ENCODE data around the gene OR13F1.
"Not testable (repeated sequence)": the region's sequence is repeated elsewhere in the genome, so short reads cannot be mapped to it uniquely, and the experiment has no call there.

Gene OR13F1

DNA sequence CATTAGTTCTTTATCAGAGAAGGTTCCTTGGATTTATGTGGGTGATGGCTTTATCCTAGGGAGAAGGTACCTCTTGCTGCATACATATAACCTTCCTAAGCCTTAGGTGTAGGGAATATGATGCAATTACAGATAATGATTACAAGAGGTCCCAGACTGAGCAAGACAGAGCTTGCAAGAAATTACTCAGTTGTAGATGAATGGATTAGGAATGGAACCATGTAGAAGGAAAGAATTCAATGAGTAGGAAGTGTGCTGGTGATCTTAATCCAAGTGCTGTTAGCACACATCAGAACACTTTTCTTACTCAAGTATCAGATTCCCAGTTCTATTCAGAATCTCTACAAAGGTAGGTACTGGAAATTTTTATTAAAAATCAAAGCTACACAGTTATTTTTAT lies 2.5 kb downstream of the OR13F1 start:
- no peaks in the 10 kb centered on the region for H3K9me3 ChIP-seq (ENCODE audit: insufficient read depth, low read length)
- no peak overlapping the region for H3K9ac ChIP-seq (ENCODE audit: low read length)
- H3K4me1 ChIP-seq (ENCODE audit: low read length): no peaks in the 10 kb centered on the region
- no peak for TF ChIP-seq CTCF (IDR thresholded peaks at IDR 0.05; ENCODE audit: low read depth, low read length)
- TF ChIP-seq EZH2phosphoT487 (IDR thresholded peaks at IDR 0.05; ENCODE audit: low read depth): no peak
- no peak overlapping the region for H3K4me2 ChIP-seq (ENCODE audit: low read length)
- no peak overlapping the region for H3K4me3 ChIP-seq (ENCODE audit: low read length)
- H4K20me1 ChIP-seq (ENCODE audit: insufficient read depth, low read length): no peaks in the 10 kb centered on the region
- H3K36me3 ChIP-seq (replicated peaks; ENCODE audit: low read depth, low read length): no peaks in the 10 kb centered on the region
- H3K79me2 ChIP-seq (ENCODE audit: low read length): no peaks in the 10 kb centered on the region
- H2AFZ ChIP-seq (ENCODE audit: low read depth, low read length): no peak overlapping the region
- H3K27me3 ChIP-seq (ENCODE audit: low read depth, low read length): no peaks in the 10 kb centered on the region
- H3K27ac ChIP-seq (ENCODE audit: low read length): no peak overlapping the region

- H3K27ac ChIP-seq (ENCODE audit: low read length): no peak overlapping the region
- H3K36me3 ChIP-seq (replicated peaks; ENCODE audit: low read depth, low read length): no peaks in the 10 kb centered on the region
- H3K27me3 ChIP-seq (ENCODE audit: low read depth, low read length): no peaks in the 10 kb centered on the region
- no peaks in the 10 kb centered on the region for H3K79me2 ChIP-seq (ENCODE audit: low read length)
- H3K4me1 ChIP-seq (ENCODE audit: low read length): no peaks in the 10 kb centered on the region
- H3K9ac ChIP-seq (ENCODE audit: low read length): no peak overlapping the region
- H2AFZ ChIP-seq (ENCODE audit: low read depth, low read length): no peak overlapping the region
- H3K4me3 ChIP-seq (ENCODE audit: low read length): no peak overlapping the region
- no peaks in the 10 kb centered on the region for H3K9me3 ChIP-seq (ENCODE audit: insufficient read depth, low read length)
- H3K4me2 ChIP-seq (ENCODE audit: low read length): no peak overlapping the region
- H4K20me1 ChIP-seq (ENCODE audit: insufficient read depth, low read length): no peaks in the 10 kb centered on the region
- no peak for TF ChIP-seq CTCF (IDR thresholded peaks at IDR 0.05; ENCODE audit: low read depth, low read length)
- TF ChIP-seq EZH2phosphoT487 (IDR thresholded peaks at IDR 0.05; ENCODE audit: low read depth): no peak
These were observed 10.8 kb downstream of the OR13F1 start for GRCh38 chr9:104514901-104515300.

DNA sequence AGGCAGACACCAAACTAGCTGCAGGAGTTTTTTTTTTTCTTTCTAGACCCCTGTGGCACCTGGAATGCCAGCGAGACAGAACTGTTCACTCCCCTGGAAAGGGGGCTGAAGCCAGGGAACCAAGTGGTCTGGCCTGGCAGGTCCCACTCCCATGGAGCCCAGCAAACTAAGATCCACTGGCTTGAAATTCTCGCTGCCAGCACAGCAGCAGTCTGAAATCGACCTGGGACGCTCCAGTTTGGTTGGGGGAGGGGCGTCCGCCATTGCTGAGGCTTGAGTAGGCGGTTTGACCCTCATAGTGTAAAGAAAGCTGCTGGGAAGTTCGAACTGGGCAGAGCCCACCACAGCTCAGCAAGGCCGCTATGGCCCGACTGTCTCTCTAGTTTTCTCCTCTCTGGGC lies 16.2 kb downstream of the OR13F1 start:
- H2AFZ ChIP-seq (ENCODE audit: low read depth, low read length); H3K9ac ChIP-seq (ENCODE audit: low read length); H3K4me3 ChIP-seq (ENCODE audit: low read length); H3K9me3 ChIP-seq (ENCODE audit: insufficient read depth, low read length); H3K4me1 ChIP-seq (ENCODE audit: low read length); H3K27me3 ChIP-seq (ENCODE audit: low read depth, low read length); H3K79me2 ChIP-seq (ENCODE audit: low read length); H3K4me2 ChIP-seq (ENCODE audit: low read length); H4K20me1 ChIP-seq (ENCODE audit: insufficient read depth, low read length); H3K27ac ChIP-seq (ENCODE audit: low read length); H3K36me3 ChIP-seq (replicated peaks; ENCODE audit: low read depth, low read length): not testable (repeated sequence)

DNA sequence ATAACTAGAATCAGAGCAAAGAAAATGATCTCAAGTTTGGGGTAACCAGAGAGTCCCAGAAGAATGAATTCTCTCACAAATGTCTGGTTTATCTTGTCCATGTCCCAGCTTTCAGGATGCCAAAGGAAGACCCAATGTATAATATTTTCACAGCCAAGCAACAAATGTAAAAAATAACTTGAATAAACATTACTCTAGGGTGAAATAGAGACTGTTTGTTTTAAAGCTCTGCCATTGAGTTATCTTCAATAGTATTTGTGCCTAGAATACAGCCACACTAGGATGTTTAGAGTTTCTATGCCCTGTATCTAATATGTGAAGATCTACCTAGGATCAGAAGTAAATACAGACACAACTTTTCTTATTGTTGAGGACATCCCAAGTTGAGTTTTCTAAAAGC lies 23.0 kb downstream of the OR13F1 start, which contains the start of gene OR13C4:
Gene OR13C4, minus strand, starts transcription at position 101 of the 400 bp plus-strand sequence. Its CDS starts 0 bp downstream, at position 101.
- Histone ChIP-seq H3K4me1 (ENCODE audit: low read length) (no peaks in the 10 kb centered on the region), H3K9me3 (ENCODE audit: insufficient read depth, low read length) (no peaks in the 10 kb centered on the region), H3K27me3 (ENCODE audit: low read depth, low read length) (no peaks in the 10 kb centered on the region), H3K4me2 (ENCODE audit: low read length) (no peak within 1 kb of the TSS), H2AFZ (ENCODE audit: low read depth, low read length) (no peak within 1 kb of the TSS), H3K27ac (ENCODE audit: low read length) (no peak within 1 kb of the TSS), H3K4me3 (ENCODE audit: low read length) (no peak within 1 kb of the TSS), H3K36me3 (replicated peaks; ENCODE audit: low read depth, low read length) (no peaks in the 10 kb centered on the region), H3K9ac (ENCODE audit: low read length) (no peak within 1 kb of the TSS), H4K20me1 (ENCODE audit: insufficient read depth, low read length) (no peaks in the 10 kb centered on the region), H3K79me2 (ENCODE audit: low read length) (no peaks in the 10 kb centered on the region)
- TF ChIP-seq EZH2phosphoT487 (IDR thresholded peaks at IDR 0.05; ENCODE audit: low read depth): no peak
- no peak for TF ChIP-seq CTCF (IDR thresholded peaks at IDR 0.05; ENCODE audit: low read depth, low read length)

DNA sequence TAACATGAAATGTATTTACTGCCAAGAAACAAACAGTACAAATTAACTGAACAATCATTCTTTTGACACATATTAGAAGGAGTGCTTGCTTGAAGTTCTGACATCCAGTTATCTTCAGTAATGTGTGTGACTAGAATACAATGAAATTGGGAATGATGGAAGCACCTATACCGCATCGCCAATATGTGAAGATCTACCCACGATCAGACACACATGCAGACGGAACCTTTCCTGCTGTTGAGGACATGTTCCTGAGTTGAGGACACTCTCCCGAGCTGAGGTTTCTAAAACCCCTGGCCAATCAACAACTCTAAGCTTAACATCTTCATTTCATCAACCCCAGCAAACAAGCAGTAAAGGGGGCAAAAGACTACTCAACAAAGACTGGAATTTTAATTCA lies 32.7 kb downstream of the OR13F1 start, which contains the start of gene OR13C3:
Gene OR13C3, minus strand, starts transcription at position 101 of the 400 bp plus-strand sequence. CDS start 133 bp downstream, outside the sequence.
- Histone ChIP-seq H3K4me2 (ENCODE audit: low read length) (no peak within 1 kb of the TSS), H3K36me3 (replicated peaks; ENCODE audit: low read depth, low read length) (no peaks in the 10 kb centered on the region), H3K4me3 (ENCODE audit: low read length) (no peak within 1 kb of the TSS), H3K9me3 (ENCODE audit: insufficient read depth, low read length) (no peaks in the 10 kb centered on the region), H2AFZ (ENCODE audit: low read depth, low read length) (no peak within 1 kb of the TSS), H3K27ac (ENCODE audit: low read length) (no peak within 1 kb of the TSS), H3K4me1 (ENCODE audit: low read length) (no peaks in the 10 kb centered on the region), H3K27me3 (ENCODE audit: low read depth, low read length) (no peaks in the 10 kb centered on the region), H3K79me2 (ENCODE audit: low read length) (no peaks in the 10 kb centered on the region), H4K20me1 (ENCODE audit: insufficient read depth, low read length) (no peaks in the 10 kb centered on the region), H3K9ac (ENCODE audit: low read length) (no peak within 1 kb of the TSS)
- TF ChIP-seq CTCF (IDR thresholded peaks at IDR 0.05; ENCODE audit: low read depth, low read length) (no peak), EZH2phosphoT487 (IDR thresholded peaks at IDR 0.05; ENCODE audit: low read depth) (no peak)
